ENCODE results near the gene TMEM132C. TPM values are rescaled to one million over a fixed set of nuclear protein-coding genes. Genes with fewer than 3 reads are reported as not detected.

TMEM132C gene
- total RNA-seq, 2 experiments from 2014 or later, result not detected

GRCh38 chr12:128537668-128538067 is 270.7 kb downstream of the TMEM132C start:
- Histone ChIP-seq H3K79me2 (ENCODE audit: insufficient read depth, low read depth, low read length) (no peaks in the 10 kb centered on the region), H3K27ac (ENCODE audit: low read depth, low read length, poor library complexity, severe bottlenecking) (no peak overlapping the region), H3K4me2 (ENCODE audit: low read length) (no peak overlapping the region), H3K9me3 (ENCODE audit: low read length) (no peaks in the 10 kb centered on the region), H3K4me1 (ENCODE audit: insufficient read depth, low read length, poor library complexity, severe bottlenecking) (peaks cover 26% of the 10 kb centered on the region), H3K36me3 (ENCODE audit: insufficient read depth, low read length) (no peaks in the 10 kb centered on the region), H2AFZ (ENCODE audit: low read length) (no peak overlapping the region), H4K20me1 (ENCODE audit: insufficient read depth, low read length) (no peaks in the 10 kb centered on the region), H3K4me3 (ENCODE audit: low read depth, low read length, poor library complexity, severe bottlenecking) (no peak overlapping the region), H3K9me2 (ENCODE audit: insufficient read depth, low read length) (no peaks in the 10 kb centered on the region)
- DNase-seq (ENCODE audit: low spot score), result no peak
- CTCF ChIA-PET (ENCODE audit: unreplicated experiment), result no interaction called here
- intact Hi-C loops (cut with micrococcal nuclease; ENCODE audit: unreplicated experiment), result no loop called here
- BruUV-seq (replicated peaks), result no TSS peak
- TF ChIP-seq CTCF (conservative IDR thresholded peaks at IDR 0.05; ENCODE audit: low read length), result no peak
- no peak for TF ChIP-seq EZH2phosphoT487 (IDR thresholded peaks at IDR 0.05; ENCODE audit: borderline replicate concordance, low read depth, low read length)
- POLR2A ChIA-PET, result interaction anchor here (0.7 kb wide), 1 partner anchor 89 kb away, joined by 3 read pairs; no protein-coding TSS in a partner anchor

GRCh38 chr12:128542844-128543243 is 275.9 kb downstream of the TMEM132C start:
- ChIA-PET POLR2A (no interaction called here), CTCF (ENCODE audit: unreplicated experiment) (interaction anchor here (0.7 kb wide), 1 partner anchor 322 kb away, joined by 3 read pairs; no protein-coding TSS in a partner anchor)
- Histone ChIP-seq H3K36me3 (ENCODE audit: insufficient read depth, low read length) (no peaks in the 10 kb centered on the region), H2AFZ (ENCODE audit: low read length) (peak overlapping the region; percentile 6; the same call in 1 of the 2 replicates), H3K9me2 (ENCODE audit: insufficient read depth, low read length) (no peaks in the 10 kb centered on the region), H3K4me1 (ENCODE audit: insufficient read depth, low read length, poor library complexity, severe bottlenecking) (peaks cover 6% of the 10 kb centered on the region), H4K20me1 (ENCODE audit: insufficient read depth, low read length) (no peaks in the 10 kb centered on the region), H3K4me3 (ENCODE audit: low read depth, low read length, poor library complexity, severe bottlenecking) (no peak overlapping the region), H3K27ac (ENCODE audit: low read depth, low read length, poor library complexity, severe bottlenecking) (no peak overlapping the region), H3K4me2 (ENCODE audit: low read length) (no peak overlapping the region), H3K9me3 (ENCODE audit: low read length) (no peaks in the 10 kb centered on the region), H3K79me2 (ENCODE audit: insufficient read depth, low read depth, low read length) (no peaks in the 10 kb centered on the region)
- no peak for TF ChIP-seq CTCF (conservative IDR thresholded peaks at IDR 0.05; ENCODE audit: low read length)
- TF ChIP-seq EZH2phosphoT487 (IDR thresholded peaks at IDR 0.05; ENCODE audit: borderline replicate concordance, low read depth, low read length), result no peak
- no peak for DNase-seq (ENCODE audit: low spot score)
- BruUV-seq (replicated peaks), result no TSS peak
- intact Hi-C loops (cut with micrococcal nuclease; ENCODE audit: unreplicated experiment), result no loop called here

- no peak for DNase-seq (ENCODE audit: low spot score)
- TF ChIP-seq EZH2phosphoT487 (IDR thresholded peaks at IDR 0.05; ENCODE audit: borderline replicate concordance, low read depth, low read length) (no peak), CTCF (conservative IDR thresholded peaks at IDR 0.05; ENCODE audit: low read length) (peak; percentile 41)
- no peak overlapping the region for H2AFZ ChIP-seq (ENCODE audit: low read length)
- no peak overlapping the region for H3K4me3 ChIP-seq (ENCODE audit: low read depth, low read length, poor library complexity, severe bottlenecking)
- no peaks in the 10 kb centered on the region for H3K9me2 ChIP-seq (ENCODE audit: insufficient read depth, low read length)
- intact Hi-C loops (cut with micrococcal nuclease; ENCODE audit: unreplicated experiment), result no loop called here
- BruUV-seq (replicated peaks), result no TSS peak
- no peak overlapping the region for H3K4me2 ChIP-seq (ENCODE audit: low read length)
- H3K4me1 ChIP-seq (ENCODE audit: insufficient read depth, low read length, poor library complexity, severe bottlenecking), result peaks cover 6% of the 10 kb centered on the region
- H3K9me3 ChIP-seq (ENCODE audit: low read length), result no peaks in the 10 kb centered on the region
- no peak overlapping the region for H3K27ac ChIP-seq (ENCODE audit: low read depth, low read length, poor library complexity, severe bottlenecking)
- H4K20me1 ChIP-seq (ENCODE audit: insufficient read depth, low read length), result no peaks in the 10 kb centered on the region
- H3K36me3 ChIP-seq (ENCODE audit: insufficient read depth, low read length), result no peaks in the 10 kb centered on the region
- CTCF ChIA-PET (ENCODE audit: unreplicated experiment), result no interaction called here
- POLR2A ChIA-PET, result no interaction called here
- no peaks in the 10 kb centered on the region for H3K79me2 ChIP-seq (ENCODE audit: insufficient read depth, low read depth, low read length)
These were observed 276.5 kb downstream of the TMEM132C start for GRCh38 chr12:128543460-128543859.

All from OCI-LY7 (cell line).